HepG2 (cell line): ENCODE data around the gene PPP2R2D. TPM values are rescaled to one million over a fixed set of nuclear protein-coding genes. Genes with fewer than 3 reads are reported as not detected.
A peak's percentile ranks its signal among the peaks of the same experiment; 100 is the strongest.

Experiments
- ATAC-seq: fragments of 200-7000 bp; cut with Tn5 transposase; 3 replicates; pipeline ENCODE4 v1.9.1; 2020; ENCODE audit warnings: mild to moderate bottlenecking, moderate library complexity
- BruUV-seq: library from RNA; stranded (reverse); fragments of 400-500 nt; replicated peaks from 2 replicates; lab custom pipeline; 2021; lab: Mats Ljungman, UMichigan
- CTCF ChIA-PET: fragments of 300-600 bp; formaldehyde crosslinking; extraction: SDS; loops from one replicate; lab custom pipeline; 2021; ENCODE audit warnings: low total read pairs, inconsistent platforms, low intra/inter-chr PET ratio; lab: Yijun Ruan, JAX
- POLR2A ChIA-PET: fragments of 350-600 bp; sonication (Branson Sonifier 250); formaldehyde crosslinking; loops from one replicate; lab custom pipeline; 2020; ENCODE audit warnings: antibody characterized with exemption, inconsistent platforms; lab: Yijun Ruan, JAX
- DNase-seq: peaks from one replicate; pipeline ENCODE4 v3.0.0-alpha.2; 2015; ENCODE audit warnings: low spot score
- FAIRE-seq: peaks from 3 replicates; lab custom pipeline; 2011; peaks lifted over from hg19 to GRCh38; lab: Jason Lieb, UNC
- H2AFZ ChIP-seq: one replicate; pipeline ENCODE4 v1.6.1; 2011; ENCODE audit warnings: low read length, inconsistent platforms
- H3K27ac ChIP-seq: fragments of 300-600 bp; 3 replicates; pipeline ENCODE4 v1.8.0; 2011; ENCODE audit warnings: mixed run types, mild to moderate bottlenecking, mixed read lengths, low read length, inconsistent platforms; ENCODE audit not compliant: insufficient read depth; ENCODE audit errors: extremely low read length
- H3K27me3 ChIP-seq, 2 experiments: fragments of 200-600 bp in 1 of 2; 2 replicates in 1 of 2; 3 replicates in 1 of 2; pipeline versions ENCODE4 v1.6.0 to v1.8.0; 2011; ENCODE audit warnings: low read length in 2 of 2, mild to moderate bottlenecking in 2 of 2, moderate library complexity in 2 of 2, inconsistent platforms in 1 of 2; ENCODE audit not compliant: insufficient read depth in 2 of 2, control insufficient read depth in 1 of 2
- H3K36me3 ChIP-seq, 2 experiments: fragments of 200-600 bp in 1 of 2; replicated peaks in 1 of 2; 2 replicates in 1 of 2; 3 replicates in 1 of 2; pipeline versions ENCODE4 v1.5.1 to v1.8.0; 2011; ENCODE audit warnings: low read length in 2 of 2, inconsistent platforms in 1 of 2; ENCODE audit not compliant: insufficient read depth in 2 of 2, control insufficient read depth in 1 of 2
- H3K4me1 ChIP-seq: 2 replicates; pipeline ENCODE4 v1.5.1; 2012; ENCODE audit warnings: low read length, inconsistent platforms; ENCODE audit not compliant: insufficient read depth
- H3K4me2 ChIP-seq: 2 replicates; pipeline ENCODE4 v1.6.0; 2011; ENCODE audit warnings: low read depth, low read length, inconsistent platforms
- H3K4me3 ChIP-seq, 3 experiments: fragments of 200-600 bp in 1 of 3; sonication (generic), shearing (Covaris generic) in 1 of 3; replicated peaks in 1 of 3; 2 replicates each; pipeline ENCODE4 v1.5.1; 2011 to 2016; ENCODE audit warnings: low read length in 3 of 3, inconsistent platforms in 2 of 3, low read depth in 2 of 3, mild to moderate bottlenecking in 2 of 3, control low read depth in 1 of 3, mixed read lengths in 1 of 3; ENCODE audit not compliant: insufficient read depth in 1 of 3
- H3K79me2 ChIP-seq: one replicate; pipeline ENCODE4 v1.6.1; 2011; ENCODE audit warnings: low read length, inconsistent platforms; ENCODE audit not compliant: insufficient read depth
- H3K9ac ChIP-seq: 2 replicates; pipeline ENCODE4 v1.6.0; 2011; ENCODE audit warnings: mild to moderate bottlenecking, low read depth, low read length, inconsistent platforms; ENCODE audit not compliant: insufficient read depth
- H3K9me3 ChIP-seq: 2 replicates; pipeline ENCODE4 v1.5.1; 2012; ENCODE audit warnings: mild to moderate bottlenecking, low read length
- H4K20me1 ChIP-seq: 2 replicates; pipeline ENCODE4 v1.6.0; 2011; ENCODE audit warnings: inconsistent platforms, mild to moderate bottlenecking, low read length, moderate library complexity; ENCODE audit not compliant: insufficient read depth
- AGO2 ChIP-seq: fragments of 200-400 bp; formaldehyde crosslinking; optimal IDR thresholded peaks from 2 replicates; pipeline ENCODE3; 2017; ENCODE audit warnings: mild to moderate bottlenecking, low read depth, low read length, moderate library complexity
- HOXD1 ChIP-seq: sonication (generic); formaldehyde crosslinking; IDR thresholded peaks from 2 replicates; pipeline ENCODE4 v1.5.0; 2020; ENCODE audit warnings: missing genetic modification reagents
- PHB2 ChIP-seq: fragments of 450-650 bp; IDR thresholded peaks from 2 replicates; pipeline ENCODE4 v1.6.1; 2018; ENCODE audit not compliant: partially characterized antibody
- PRDM4 ChIP-seq: sonication (generic); formaldehyde crosslinking; IDR thresholded peaks from 2 replicates; pipeline ENCODE4 v1.9.0; 2021; ENCODE audit warnings: missing genetic modification reagents, borderline replicate concordance
- THAP8 ChIP-seq: sonication (generic); formaldehyde crosslinking; IDR thresholded peaks from 2 replicates; pipeline ENCODE4 v1.5.1; 2020; ENCODE audit warnings: missing genetic modification reagents, mild to moderate bottlenecking, borderline replicate concordance
- ZNF136 ChIP-seq: sonication (generic); formaldehyde crosslinking; IDR thresholded peaks from 2 replicates; pipeline ENCODE4 v1.8.1; 2022; ENCODE audit warnings: low read depth, mild to moderate bottlenecking, moderate library complexity, missing genetic modification reagents
- ZNF282 ChIP-seq: fragments of 450-650 bp; IDR thresholded peaks from 2 replicates; pipeline ENCODE4 v1.6.1; 2018; ENCODE audit not compliant: partially characterized antibody
- ZNF468 ChIP-seq: sonication (generic); formaldehyde crosslinking; IDR thresholded peaks from 2 replicates; pipeline ENCODE4 v1.8.0; 2022; ENCODE audit warnings: mild to moderate bottlenecking, moderate library complexity, missing genetic modification reagents
- ZNF547 ChIP-seq: sonication (generic); formaldehyde crosslinking; IDR thresholded peaks from 2 replicates; pipeline ENCODE4 v1.5.1; 2020; ENCODE audit warnings: mild to moderate bottlenecking, missing genetic modification reagents
- ZNF564 ChIP-seq: sonication (generic); formaldehyde crosslinking; IDR thresholded peaks from 2 replicates; pipeline ENCODE4 v1.8.1; 2023; ENCODE audit warnings: mild to moderate bottlenecking, missing genetic modification reagents
- ZNF614 ChIP-seq: IDR thresholded peaks from 2 replicates; pipeline ENCODE4 v1.6.1; 2018; ENCODE audit warnings: missing biosample characterization, missing genetic modification reagents, inconsistent platforms, borderline replicate concordance
- ZSCAN31 ChIP-seq: sonication (generic); formaldehyde crosslinking; IDR thresholded peaks from 2 replicates; pipeline ENCODE4 v1.5.0; 2020; ENCODE audit warnings: low read depth, mild to moderate bottlenecking, missing genetic modification reagents
- WGBS: methylation state at CpG from one replicate; pipeline ENCODE4 v1.1.6; 2017; ENCODE audit warnings: low lambda C conversion rate; 5-methylcytosine and 5-hydroxymethylcytosine counted together
- in situ Hi-C: cut with HindIII; loops from 2 replicates; pipeline ENCODE4 v1.10.0; 2017; ENCODE audit warnings: low pct_unique_long_range_greater_than_20kb; ENCODE audit not compliant: extremely low pct_ligation_motif_present
- intact Hi-C: fragments of 100-400 bp; cut with micrococcal nuclease; formaldehyde crosslinking; loops from one replicate; pipeline ENCODE4 v1.10.0; 2022; ENCODE audit not compliant: unreplicated experiment
- polyA plus RNA-seq, 8 experiments: library from polyadenylated mRNA; depleted of rRNA in 3 of 8; stranded (reverse) in 7 of 8; unstranded in 1 of 8; fragments of >200 nt; fragmentation: Illumina TruSeq in 4 of 8; extraction: Trizol in 4 of 8; gene quantifications; 2 replicates each; pipeline versions ENCODE4 v1.2.1 to v1.2.3, GENCODE V29; 2011 to 2016; ENCODE audit warnings: low read depth in 4 of 8, missing spikeins in 1 of 8, mixed read lengths in 1 of 8; ENCODE audit not compliant: insufficient read depth in 1 of 8
- total RNA-seq, 5 experiments: library from RNA; depleted of rRNA; stranded (reverse); fragments of >200 nt; fragmentation: Illumina TruSeq; extraction: Trizol; gene quantifications; 2 replicates each; pipeline ENCODE4 v1.2.3, GENCODE V29; 2016; ENCODE audit warnings: low read depth in 1 of 5
- TF ChIP-seq, protein P1 (sequence below): IDR thresholded peaks from 2 replicates; pipeline ENCODE4 v1.6.1; 2016; ENCODE audit warnings: missing compliant biosample characterization, missing genetic modification reagents, borderline replicate concordance

PPP2R2D gene
- total and polyA plus RNA-seq, 2 of the 13 experiments (the other 11 are each of a cell fraction or from before 2014, with no cell fraction given), result 32.7 to 33.2 TPM

GRCh38 chr10:131944976-131945695 lies 44.3 kb downstream of the PPP2R2D start:
- H3K36me3 ChIP-seq, result peaks cover 27 to 86% of the 10 kb centered on the region in 2 experiments

GRCh38 chr10:131946321-131946751 lies 45.5 kb downstream of the PPP2R2D start:
- Histone ChIP-seq H3K9ac (no peak overlapping the region), H3K4me2 (no peak overlapping the region), H3K79me2 (no peaks in the 10 kb centered on the region), H4K20me1 (no peaks in the 10 kb centered on the region; the same call in 1 of the 2 replicates), H3K4me3 (no peak overlapping the region), H3K36me3 (peaks cover 34 to 85% of the 10 kb centered on the region in 2 experiments; a peak in 4 of 5 replicates), H3K4me1 (peaks cover 12% of the 10 kb centered on the region), H2AFZ (no peak overlapping the region), H3K27me3 (no peaks in the 10 kb centered on the region), H3K27ac (no peak overlapping the region), H3K9me3 (no peaks in the 10 kb centered on the region)
- WGBS, result 95% methylated on average over 12 of the region's 14 CpGs
- DNase-seq (no peak), FAIRE-seq (no peak), ATAC-seq (no peak)
- ChIA-PET POLR2A (no interaction called here), CTCF (no interaction called here)
- BruUV-seq, result no TSS peak
- intact Hi-C loops, result no loop called here
- in situ Hi-C loops, result no loop called here
- no peak for TF ChIP-seq ZNF547 (CRISPR knock-in tag)
- no peak for TF ChIP-seq HOXD1
- TF ChIP-seq THAP8 (CRISPR knock-in tag), result no peak
- no peak for TF ChIP-seq PHB2
- no peak for TF ChIP-seq ZNF282
- TF ChIP-seq AGO2, result no peak
- no peak for TF ChIP-seq ZNF136 (CRISPR knock-in tag)
- no peak for TF ChIP-seq ZNF614 (CRISPR knock-in tag)
- TF ChIP-seq ZSCAN31 (CRISPR knock-in tag), result no peak
- TF ChIP-seq ZNF564, result no peak
- no peak for TF ChIP-seq PRDM4
- TF ChIP-seq, protein P1, sequence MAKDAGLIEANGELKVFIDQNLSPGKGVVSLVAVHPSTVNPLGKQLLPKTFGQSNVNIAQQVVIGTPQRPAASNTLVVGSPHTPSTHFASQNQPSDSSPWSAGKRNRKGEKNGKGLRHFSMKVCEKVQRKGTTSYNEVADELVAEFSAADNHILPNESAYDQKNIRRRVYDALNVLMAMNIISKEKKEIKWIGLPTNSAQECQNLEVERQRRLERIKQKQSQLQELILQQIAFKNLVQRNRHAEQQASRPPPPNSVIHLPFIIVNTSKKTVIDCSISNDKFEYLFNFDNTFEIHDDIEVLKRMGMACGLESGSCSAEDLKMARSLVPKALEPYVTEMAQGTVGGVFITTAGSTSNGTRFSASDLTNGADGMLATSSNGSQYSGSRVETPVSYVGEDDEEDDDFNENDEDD (CRISPR knock-in tag), result no peak

More at GRCh38 chr10:131944976-131945695, 44.3 kb downstream of the PPP2R2D start:
- Histone ChIP-seq H3K9ac (no peak overlapping the region), H3K27ac (no peak overlapping the region), H3K4me2 (no peak overlapping the region), H3K9me3 (no peaks in the 10 kb centered on the region), H3K4me3 (no peak overlapping the region), H4K20me1 (no peaks in the 10 kb centered on the region; the same call in 1 of the 2 replicates), H3K4me1 (peaks cover 12% of the 10 kb centered on the region), H3K27me3 (no peaks in the 10 kb centered on the region), H3K79me2 (peaks cover 3% of the 10 kb centered on the region), H2AFZ (no peak overlapping the region)
- intact Hi-C loops (no loop called here), in situ Hi-C loops (no loop called here)
- BruUV-seq, result no TSS peak
- FAIRE-seq (no peak), DNase-seq (no peak), ATAC-seq (no peak)
- CTCF ChIA-PET, result no interaction called here
- POLR2A ChIA-PET, result no interaction called here
- no peak for TF ChIP-seq ZNF468 (CRISPR knock-in tag)
- peak; percentile 28 for TF ChIP-seq AGO2
- WGBS, result 91% methylated on average over 17 of the region's 28 CpGs
